Lower lobe of right lung (tissue), 2 donors: Measurements from ENCODE around the gene FILIP1L. TPM values are rescaled to one million over a fixed set of nuclear protein-coding genes. Genes with fewer than 3 reads are reported as not detected.

Source experiments
- ATAC-seq, 2 donors: fragments of 200-7000 bp; cut with Tn5 transposase; one replicate each; pipeline ENCODE4 v1.9.1; 2020 to 2022; ENCODE audit warnings: mild to moderate bottlenecking in 2 of 2, moderate library complexity in 2 of 2
- DNase-seq: peaks from one replicate; pipeline ENCODE4 v3.0.0-alpha.2; 2020
- H3K27ac ChIP-seq: fragments of 200-600 bp; one replicate; pipeline ENCODE4 v1.8.0; 2022
- H3K27me3 ChIP-seq: fragments of 200-600 bp; one replicate; pipeline ENCODE4 v1.8.0; 2022; ENCODE audit warnings: low read depth
- H3K36me3 ChIP-seq: fragments of 200-600 bp; one replicate; pipeline ENCODE4 v1.8.0; 2022; ENCODE audit warnings: mild to moderate bottlenecking
- H3K4me1 ChIP-seq: fragments of 200-600 bp; one replicate; pipeline ENCODE4 v1.8.0; 2022
- H3K4me3 ChIP-seq: fragments of 200-600 bp; one replicate; pipeline ENCODE4 v1.8.0; 2022; ENCODE audit warnings: mild to moderate bottlenecking
- H3K9me3 ChIP-seq: fragments of 200-600 bp; one replicate; pipeline ENCODE4 v1.8.0; 2022
- intact Hi-C: fragments of 100-400 bp; cut with DNase I; formaldehyde crosslinking; loops from one replicate; pipeline ENCODE4 v1.11.0; 2022
- total RNA-seq: library from RNA; stranded (reverse); fragmentation: NEBNext Ultra II Directional; extraction: Animal tissue kit (Norgen Biotek cat#: 25700); gene quantifications from one replicate; pipeline ENCODE4 v1.2.1, GENCODE V29; 2021
- TF ChIP-seq, protein P1 (sequence below): fragments of 200-600 bp; IDR thresholded peaks from one replicate; pipeline ENCODE4 v1.8.0; 2022; ENCODE audit warnings: antibody characterized with exemption, mild to moderate bottlenecking
- donor health status: DM: no; HTN: yes; CAD: no; lungs with severe emphysema.

Gene FILIP1L
- total RNA-seq, 1 donor from 2014 or later, result 25.0 TPM

DNA sequence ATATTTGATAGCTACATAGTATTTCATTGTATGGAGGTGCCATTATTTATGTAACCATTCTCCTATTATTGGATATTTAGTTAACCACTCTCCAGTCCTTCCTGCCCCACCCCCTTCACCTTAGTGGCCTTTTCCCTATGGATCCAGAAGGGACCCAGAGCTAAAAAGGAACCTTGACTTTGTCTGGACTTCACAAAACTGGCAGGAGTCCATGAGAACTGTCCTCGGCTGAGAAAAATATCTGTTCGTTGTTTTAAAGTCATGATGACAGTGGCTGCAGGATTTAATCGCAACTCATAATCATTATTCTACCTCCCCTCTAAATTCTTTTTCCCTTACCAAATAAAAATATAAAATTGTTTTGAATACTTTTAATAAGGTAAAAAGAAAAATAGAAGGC lies 166.9 kb downstream of the FILIP1L start:
- ATAC-seq (no peak), DNase-seq (no peak)
- TF ChIP-seq, protein P1, sequence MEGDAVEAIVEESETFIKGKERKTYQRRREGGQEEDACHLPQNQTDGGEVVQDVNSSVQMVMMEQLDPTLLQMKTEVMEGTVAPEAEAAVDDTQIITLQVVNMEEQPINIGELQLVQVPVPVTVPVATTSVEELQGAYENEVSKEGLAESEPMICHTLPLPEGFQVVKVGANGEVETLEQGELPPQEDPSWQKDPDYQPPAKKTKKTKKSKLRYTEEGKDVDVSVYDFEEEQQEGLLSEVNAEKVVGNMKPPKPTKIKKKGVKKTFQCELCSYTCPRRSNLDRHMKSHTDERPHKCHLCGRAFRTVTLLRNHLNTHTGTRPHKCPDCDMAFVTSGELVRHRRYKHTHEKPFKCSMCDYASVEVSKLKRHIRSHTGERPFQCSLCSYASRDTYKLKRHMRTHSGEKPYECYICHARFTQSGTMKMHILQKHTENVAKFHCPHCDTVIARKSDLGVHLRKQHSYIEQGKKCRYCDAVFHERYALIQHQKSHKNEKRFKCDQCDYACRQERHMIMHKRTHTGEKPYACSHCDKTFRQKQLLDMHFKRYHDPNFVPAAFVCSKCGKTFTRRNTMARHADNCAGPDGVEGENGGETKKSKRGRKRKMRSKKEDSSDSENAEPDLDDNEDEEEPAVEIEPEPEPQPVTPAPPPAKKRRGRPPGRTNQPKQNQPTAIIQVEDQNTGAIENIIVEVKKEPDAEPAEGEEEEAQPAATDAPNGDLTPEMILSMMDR, result no peak
- Histone ChIP-seq H3K4me1 (peaks cover 20% of the 10 kb centered on the region), H3K36me3 (no peaks in the 10 kb centered on the region), H3K9me3 (no peaks in the 10 kb centered on the region), H3K27me3 (no peaks in the 10 kb centered on the region), H3K27ac (no peak overlapping the region), H3K4me3 (no peak overlapping the region)
- intact Hi-C loops, result no loop called here

DNA sequence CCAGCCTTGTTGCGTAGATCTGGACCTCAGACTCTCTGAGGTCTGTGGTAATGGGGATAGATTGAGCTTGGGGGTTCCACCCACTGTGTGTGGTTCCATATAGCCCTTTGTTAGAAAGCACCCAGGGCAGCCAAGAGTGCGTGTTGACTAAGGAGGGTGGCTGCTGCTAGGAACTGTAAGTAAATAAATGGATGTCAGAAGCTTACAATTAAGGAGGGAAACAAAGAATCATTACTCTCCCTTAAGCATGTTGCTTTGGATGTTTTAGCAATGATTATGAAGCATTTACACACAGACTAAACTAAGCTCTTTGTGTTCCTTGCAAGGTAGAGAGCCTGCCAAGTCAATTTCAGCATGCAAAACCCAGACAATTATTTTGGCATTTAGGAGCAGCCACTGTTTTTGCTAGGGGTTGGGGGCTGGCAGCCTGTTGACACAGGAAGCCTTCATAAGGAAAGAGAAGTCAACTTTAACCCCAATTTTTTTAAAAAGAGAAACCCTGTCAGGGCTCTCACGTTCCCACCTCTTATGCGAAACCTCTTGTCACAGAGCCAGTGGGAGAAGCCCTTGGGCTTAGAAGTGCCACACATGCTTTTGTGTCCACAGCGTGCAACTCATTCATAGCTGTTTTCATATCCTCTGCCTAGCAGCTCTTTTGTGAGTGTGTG lies 168.8 kb downstream of the FILIP1L start:
- DNase-seq (no peak), ATAC-seq (peak; percentile 51 to 72)
- Histone ChIP-seq H3K9me3 (no peaks in the 10 kb centered on the region), H3K27ac (no peak overlapping the region), H3K4me1 (peaks cover 20% of the 10 kb centered on the region), H3K27me3 (no peaks in the 10 kb centered on the region), H3K4me3 (no peak overlapping the region), H3K36me3 (no peaks in the 10 kb centered on the region)
- TF ChIP-seq, protein P1, result no peak
- intact Hi-C loops, result no loop called here

DNA sequence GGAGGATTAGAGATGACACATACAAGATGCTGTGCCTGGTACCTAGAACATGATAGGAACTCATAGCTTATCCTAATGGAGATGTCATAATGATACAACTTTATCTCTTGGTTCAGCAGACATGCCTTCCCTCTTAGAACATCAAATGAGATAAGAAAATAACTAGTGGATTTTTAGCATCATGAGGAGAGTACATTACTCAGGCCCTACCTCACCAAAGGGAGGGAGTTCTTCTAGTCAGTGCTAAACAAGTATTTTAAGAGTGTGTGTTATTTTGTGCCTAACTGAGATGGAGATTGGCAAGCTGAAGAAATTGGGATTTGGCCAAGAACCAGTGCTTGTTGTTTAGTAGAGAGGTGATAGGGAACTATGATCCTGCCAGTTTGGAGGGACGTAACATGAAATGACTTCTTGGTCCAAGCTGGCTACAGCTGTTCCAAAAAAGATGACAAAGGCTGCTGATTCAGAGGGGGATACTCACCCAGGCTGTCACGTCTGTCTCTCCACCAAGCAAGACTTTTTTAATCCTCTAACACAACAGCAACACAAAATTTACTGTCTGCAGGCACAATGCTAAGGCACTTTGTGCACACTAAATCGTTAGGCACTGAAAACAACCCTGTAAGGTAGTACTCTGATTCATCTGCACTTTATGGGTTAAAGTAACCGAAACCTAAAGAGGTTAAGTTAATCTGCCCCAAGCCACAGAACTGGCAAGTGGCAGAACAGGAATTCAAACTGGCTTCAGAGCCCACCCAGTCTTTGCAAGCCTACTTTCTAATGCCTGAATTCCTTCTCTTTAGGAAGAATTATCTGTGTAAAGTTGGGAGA lies 170.2 kb downstream of the FILIP1L start:
- Histone ChIP-seq H3K9me3 (no peaks in the 10 kb centered on the region), H3K36me3 (no peaks in the 10 kb centered on the region), H3K4me3 (no peak overlapping the region), H3K4me1 (peaks cover 20% of the 10 kb centered on the region), H3K27ac (no peak overlapping the region), H3K27me3 (no peaks in the 10 kb centered on the region)
- no peak for DNase-seq
- peak in 1 of 2 donors; percentile 9 for ATAC-seq
- intact Hi-C loops, result no loop called here
- TF ChIP-seq, protein P1, result no peak

DNA sequence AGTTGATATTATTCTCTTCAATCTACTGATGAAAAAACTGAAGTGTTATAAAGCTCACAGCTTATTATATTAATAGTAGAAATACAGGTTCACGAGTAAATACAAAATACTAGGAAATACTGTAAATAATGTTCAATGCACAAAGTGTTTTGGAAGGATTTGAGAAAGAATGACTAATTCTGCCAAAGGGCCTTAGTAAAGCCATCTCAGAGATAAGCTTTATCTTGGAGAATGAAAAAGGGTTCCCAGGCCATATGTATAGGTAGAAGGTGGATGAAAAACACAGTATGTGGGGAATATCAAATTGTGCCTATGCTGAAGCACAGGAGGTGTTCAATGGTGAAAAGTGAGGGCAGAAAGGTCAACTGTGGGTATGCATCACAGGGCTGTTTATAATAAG lies 173.1 kb downstream of the FILIP1L start:
- Histone ChIP-seq H3K27ac (no peak overlapping the region), H3K27me3 (no peaks in the 10 kb centered on the region), H3K4me1 (peaks cover 20% of the 10 kb centered on the region), H3K36me3 (no peaks in the 10 kb centered on the region), H3K9me3 (no peaks in the 10 kb centered on the region), H3K4me3 (no peak overlapping the region)
- no peak for ATAC-seq
- intact Hi-C loops, result no loop called here
- no peak for DNase-seq
- TF ChIP-seq, protein P1, result no peak

DNA sequence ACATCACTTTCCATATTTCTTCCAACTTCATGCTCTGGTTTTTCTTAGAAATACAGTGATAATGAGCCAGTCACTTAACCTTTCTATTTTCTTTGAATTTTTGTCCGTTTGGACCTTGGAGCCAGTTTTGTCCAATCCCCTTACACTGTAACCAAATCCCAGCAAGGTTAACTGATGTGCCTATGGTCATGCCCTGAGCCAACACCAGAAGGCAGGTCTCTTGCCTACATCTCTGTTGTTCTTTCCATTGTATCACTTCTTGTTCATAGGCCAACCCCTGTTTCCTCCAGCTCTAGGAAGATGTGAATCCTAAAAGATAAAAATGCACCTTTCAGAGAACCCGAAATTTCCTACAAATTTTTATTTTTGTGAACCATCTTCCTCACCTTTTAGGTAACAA lies 174.0 kb downstream of the FILIP1L start:
- Histone ChIP-seq H3K36me3 (no peaks in the 10 kb centered on the region), H3K4me3 (no peak overlapping the region), H3K27ac (no peak overlapping the region), H3K4me1 (peaks cover 15% of the 10 kb centered on the region), H3K27me3 (no peaks in the 10 kb centered on the region), H3K9me3 (no peaks in the 10 kb centered on the region)
- TF ChIP-seq, protein P1, result no peak
- intact Hi-C loops, result no loop called here
- ATAC-seq (no peak), DNase-seq (no peak)
